ENCODE data around the gene CCT6B. TPM values are rescaled to one million over a fixed set of nuclear protein-coding genes. Genes with fewer than 3 reads are reported as not detected.
A peak's percentile ranks its signal among the peaks of the same experiment; 100 is the strongest.

The CCT6B gene
- total and polyA plus RNA-seq, 9 of the 15 experiments (the other 6 are each of a cell fraction or from before 2014, with no cell fraction given), result 0.25 to 0.91 (median 0.58) TPM

- TF ChIP-seq TSHZ1 (CRISPR knock-in tag; IDR thresholded peaks at IDR 0.05) (no peak), CBX8 (IDR thresholded peaks at IDR 0.05; ENCODE audit: borderline replicate concordance, extremely low read depth, low read depth, low read length, poor library complexity, severe bottlenecking) (no peak), NFRKB (IDR thresholded peaks at IDR 0.05; ENCODE audit: low read depth) (peak; percentile 90), SMAD1 (IDR thresholded peaks at IDR 0.05; ENCODE audit: low read depth, low read length, partially characterized antibody) (peak; percentile 3), BRD4 (IDR thresholded peaks at IDR 0.05) (peak; percentile 92), KAT7 (CRISPR knock-in tag; IDR thresholded peaks at IDR 0.05; ENCODE audit: borderline replicate concordance) (peak; percentile 80; the same call in 1 of the 2 replicates), HIVEP1 (CRISPR knock-in tag; IDR thresholded peaks at IDR 0.05) (0 out of 2 replicates have a peak, but pooled peaks have one; percentile 43), GATAD2A (IDR thresholded peaks at IDR 0.05) (0 out of 2 replicates have a peak, but pooled peaks have one; percentile 34), GTF2E2 (tag; IDR thresholded peaks at IDR 0.05) (peak; percentile 46; the same call in 1 of the 2 replicates), L3MBTL2 (IDR thresholded peaks at IDR 0.05) (peak; percentile 69), USF1 (CRISPR knock-in tag; IDR thresholded peaks at IDR 0.05) (no peak), FOXO4 (CRISPR knock-in tag; IDR thresholded peaks at IDR 0.05) (no peak), RB1 (IDR thresholded peaks at IDR 0.05; ENCODE audit: low read depth) (peak; percentile 18; the same call in 1 of the 2 replicates), HDAC1 (IDR thresholded peaks at IDR 0.05) (peak in 1 of 2 experiments; percentile 54; a peak in 2 of 4 replicates), RBM14 (IDR thresholded peaks at IDR 0.05; ENCODE audit: borderline replicate concordance, insufficient read depth, low read depth, low read length) (0 out of 2 replicates have a peak, but pooled peaks have one; percentile 29), PHB (CRISPR knock-in tag; IDR thresholded peaks at IDR 0.05) (0 out of 2 replicates have a peak, but pooled peaks have one; percentile 13), HCFC1 (IDR thresholded peaks at IDR 0.05; ENCODE audit: low read depth, low read length) (peak; percentile 18; the same call in 1 of the 2 replicates), POLR2B (IDR thresholded peaks at IDR 0.05; ENCODE audit: low read depth, partially characterized antibody) (peak; percentile 15), PCBP1 (IDR thresholded peaks at IDR 0.05; ENCODE audit: low read depth, low read length, poor library complexity, severe bottlenecking) (peak; percentile 33), THAP7 (CRISPR knock-in tag; IDR thresholded peaks at IDR 0.05) (0 out of 2 replicates have a peak, but pooled peaks have one; percentile 24)
These were observed 19.6 kb upstream of the CCT6B start (continued) for GRCh38 chr17:34980681-34981537.
